ENCODE data around the gene PLSCR1. TPM values are rescaled to one million over a fixed set of nuclear protein-coding genes. Genes with fewer than 3 reads are reported as not detected.

The PLSCR1 gene
- total RNA-seq, 6 experiments from 2014 or later = 10.5 to 18.7 (median 15.5) TPM

Other genes starting within 250 kb of the PLSCR1 start
- gene PLSCR2, start 75.0 kb downstream of the PLSCR1 start, total RNA-seq (2021; fragmentation: NEBNext Ultra II Directional; extraction: Animal tissue kit (Norgen Biotek cat#: 25700)) = not detected
- gene PLSCR5, start 60.7 kb upstream of the PLSCR1 start, total RNA-seq (2021; fragmentation: NEBNext Ultra II Directional; extraction: Animal tissue kit (Norgen Biotek cat#: 25700)) = not detected